H9 (cell line): ENCODE measurements around the gene LCP1. TPM values are rescaled to one million over a fixed set of nuclear protein-coding genes. Genes with fewer than 3 reads are reported as not detected.

Experiments
- DNase-seq: peaks from one replicate; pipeline ENCODE4 v3.0.0-alpha.2; 2017
- H2AFZ ChIP-seq: one replicate; pipeline ENCODE4 v1.6.1; 2013; ENCODE audit warnings: mild to moderate bottlenecking, low read length, control low read depth, moderate library complexity
- H2AK5ac ChIP-seq: 2 replicates; pipeline ENCODE4 v1.6.1; 2013; ENCODE audit warnings: low read length, control low read depth, mixed read lengths; ENCODE audit not compliant: insufficient read length
- H2BK120ac ChIP-seq: one replicate; pipeline ENCODE4 v1.6.1; 2013; ENCODE audit warnings: low read depth, mild to moderate bottlenecking, low read length, control low read depth, inconsistent platforms; ENCODE audit not compliant: poor library complexity, severe bottlenecking
- H2BK12ac ChIP-seq: 2 replicates; pipeline ENCODE4 v1.6.1; 2013; ENCODE audit warnings: low read length, control low read depth, mixed read lengths, low read depth; ENCODE audit not compliant: insufficient read length
- H2BK15ac ChIP-seq: 2 replicates; pipeline ENCODE4 v1.6.1; 2013; ENCODE audit warnings: low read depth, low read length, control low read depth
- H2BK20ac ChIP-seq: one replicate; pipeline ENCODE4 v1.6.1; 2013; ENCODE audit warnings: low read depth, mild to moderate bottlenecking, low read length, control low read depth, inconsistent platforms; ENCODE audit not compliant: poor library complexity, severe bottlenecking
- H2BK5ac ChIP-seq: 2 replicates; pipeline ENCODE4 v1.6.1; 2013; ENCODE audit warnings: low read length, control low read depth, mixed read lengths; ENCODE audit not compliant: insufficient read length
- H3K14ac ChIP-seq: 2 replicates; pipeline ENCODE4 v1.6.1; 2013; ENCODE audit warnings: low read length, control low read depth; ENCODE audit not compliant: insufficient read depth
- H3K18ac ChIP-seq: 2 replicates; pipeline ENCODE4 v1.6.1; 2013; ENCODE audit warnings: low read depth, mild to moderate bottlenecking, mixed read lengths, low read length, control low read depth; ENCODE audit not compliant: insufficient read length
- H3K23ac ChIP-seq: 2 replicates; pipeline ENCODE4 v1.6.1; 2013; ENCODE audit warnings: low read length, control low read depth, mixed read lengths, low read depth; ENCODE audit not compliant: insufficient read length
- H3K23me2 ChIP-seq: 2 replicates; pipeline ENCODE4 v1.6.1; 2013; ENCODE audit warnings: low read depth, mild to moderate bottlenecking, mixed read lengths, low read length, control low read depth; ENCODE audit not compliant: insufficient read length, poor library complexity, severe bottlenecking
- H3K27ac ChIP-seq: 2 replicates; pipeline ENCODE4 v1.5.1; 2013; ENCODE audit warnings: low read length, control low read depth, mixed read lengths, low read depth; ENCODE audit not compliant: insufficient read length
- H3K27me3 ChIP-seq: 2 replicates; pipeline ENCODE4 v1.6.1; 2013; ENCODE audit warnings: low read length, control low read depth, inconsistent platforms; ENCODE audit not compliant: insufficient read depth
- H3K4ac ChIP-seq: 2 replicates; pipeline ENCODE4 v1.6.1; 2013; ENCODE audit warnings: low read depth, mild to moderate bottlenecking, control low read depth, inconsistent platforms, low read length, moderate library complexity
- H3K4me1 ChIP-seq: 2 replicates; pipeline ENCODE4 v1.6.1; 2013; ENCODE audit warnings: low read length, control low read depth, inconsistent platforms; ENCODE audit not compliant: insufficient read depth
- H3K4me2 ChIP-seq: 2 replicates; pipeline ENCODE4 v1.6.1; 2013; ENCODE audit warnings: low read length, control low read depth, mixed read lengths; ENCODE audit not compliant: insufficient read length, insufficient read depth
- H3K56ac ChIP-seq: 2 replicates; pipeline ENCODE4 v1.6.1; 2013; ENCODE audit warnings: low read depth, mild to moderate bottlenecking, mixed read lengths, low read length, control low read depth; ENCODE audit not compliant: insufficient read length
- H3K79me1 ChIP-seq: 2 replicates; pipeline ENCODE4 v1.6.1; 2013; ENCODE audit warnings: low read depth, mild to moderate bottlenecking, moderate library complexity, low read length, control low read depth, inconsistent platforms; ENCODE audit not compliant: insufficient read depth, poor library complexity, severe bottlenecking
- H3K79me2 ChIP-seq: 2 replicates; pipeline ENCODE4 v1.6.1; 2013; ENCODE audit warnings: low read length, control low read depth, inconsistent platforms; ENCODE audit not compliant: insufficient read depth
- H3K9ac ChIP-seq: 2 replicates; pipeline ENCODE4 v1.6.1; 2013; ENCODE audit warnings: low read length, control low read depth, mixed read lengths; ENCODE audit not compliant: insufficient read length; ENCODE audit errors: extremely low read depth
- H3K9me3 ChIP-seq: one replicate; pipeline ENCODE4 v1.6.1; 2013; ENCODE audit warnings: low read depth, low read length, inconsistent platforms; ENCODE audit not compliant: control insufficient read depth
- H3T11ph ChIP-seq: one replicate; pipeline ENCODE4 v1.6.1; 2013; ENCODE audit warnings: mild to moderate bottlenecking, low read length, control low read depth, inconsistent platforms
- H4K20me1 ChIP-seq: one replicate; pipeline ENCODE4 v1.6.1; 2013; ENCODE audit not compliant: control insufficient read depth, insufficient read length, insufficient read depth
- H4K5ac ChIP-seq: 2 replicates; pipeline ENCODE4 v1.6.1; 2013; ENCODE audit warnings: low read depth, mild to moderate bottlenecking, mixed read lengths, low read length, control low read depth; ENCODE audit not compliant: insufficient read length
- H4K8ac ChIP-seq: replicated peaks from 2 replicates; pipeline ENCODE4 v1.6.1; 2013; ENCODE audit warnings: low read length, control low read depth, mixed read lengths, low read depth; ENCODE audit not compliant: insufficient read length
- H4K91ac ChIP-seq: 2 replicates; pipeline ENCODE4 v1.6.1; 2013; ENCODE audit warnings: low read depth, mild to moderate bottlenecking, moderate library complexity, mixed read lengths, low read length, control low read depth; ENCODE audit not compliant: insufficient read length
- H3K27ac Mint-ChIP-seq, 3 experiments: 2 replicates in 2 of 3; 3 replicates in 1 of 3; pipeline ENCODE4 v1.8.0; 2020 to 2021; ENCODE audit warnings: mixed read lengths in 3 of 3, mild to moderate bottlenecking in 1 of 3, moderate library complexity in 1 of 3
- H3K27me3 Mint-ChIP-seq: 2 replicates; pipeline ENCODE4 v1.8.0; 2021; ENCODE audit warnings: low read depth, mild to moderate bottlenecking, moderate library complexity, mixed read lengths
- H3K36me3 Mint-ChIP-seq, 3 experiments: 2 replicates in 2 of 3; 3 replicates in 1 of 3; pipeline ENCODE4 v1.8.0; 2020 to 2021; ENCODE audit warnings: low read depth in 3 of 3, mixed read lengths in 3 of 3; ENCODE audit not compliant: insufficient read depth in 1 of 3
- H3K4me1 Mint-ChIP-seq, 2 experiments: 2 replicates each; pipeline ENCODE4 v1.8.0; 2020; ENCODE audit warnings: mixed read lengths in 2 of 2
- H3K4me3 Mint-ChIP-seq, 2 experiments: 2 replicates in 1 of 2; 3 replicates in 1 of 2; pipeline ENCODE4 v1.8.0; 2020 to 2021; ENCODE audit warnings: mild to moderate bottlenecking in 2 of 2, mixed read lengths in 2 of 2, moderate library complexity in 1 of 2
- H3K9me3 Mint-ChIP-seq, 2 experiments: 2 replicates in 1 of 2; 3 replicates in 1 of 2; pipeline ENCODE4 v1.8.0; 2020; ENCODE audit warnings: mild to moderate bottlenecking in 2 of 2, mixed read lengths in 2 of 2, moderate library complexity in 1 of 2
- CTCF ChIP-seq: fragments of 200-600 bp; sonication (generic); conservative IDR thresholded peaks from 3 replicates; pipeline ENCODE4 v1.8.0; 2021; ENCODE audit warnings: antibody characterized with exemption, mild to moderate bottlenecking
- WGBS: extraction: QIAGEN DNeasy Blood & Tissue Kit; methylation state at CpG from one replicate; pipeline ENCODE4 v1.1.7; 2013; ENCODE audit warnings: missing lambda C conversion rate, low lambda C conversion rate, mixed read lengths; ENCODE audit not compliant: insufficient read length; ENCODE audit errors: extremely low coverage; 5-methylcytosine and 5-hydroxymethylcytosine counted together
- total RNA-seq: library from RNA; stranded (reverse); gene quantifications from 2 replicates; pipeline ENCODE4 v1.2.1, GENCODE V29; 2021

Gene LCP1
- total RNA-seq, 1 experiment from 2014 or later, result 0.81 TPM

- Mint-ChIP-seq H3K9me3 (no peaks in the 10 kb centered on the region), H3K27me3 (peaks cover 30% of the 10 kb centered on the region), H3K36me3 (no peaks in the 10 kb centered on the region), H3K4me1 (peaks cover 12 to 16% of the 10 kb centered on the region in 2 experiments), H3K27ac (no peak overlapping the region), H3K4me3 (no peak overlapping the region)
- no peak overlapping the region for H3K9ac ChIP-seq
- no peak overlapping the region for H2BK20ac ChIP-seq
- H2BK12ac ChIP-seq, result no peak overlapping the region
- H3K9me3 ChIP-seq, result no peaks in the 10 kb centered on the region
- H3K79me2 ChIP-seq, result no peaks in the 10 kb centered on the region
- no peak overlapping the region for H3K4me2 ChIP-seq
- H3K23me2 ChIP-seq, result no peaks in the 10 kb centered on the region
- no peak overlapping the region for H3T11ph ChIP-seq
- no peaks in the 10 kb centered on the region for H3K79me1 ChIP-seq
- no peak overlapping the region for H4K5ac ChIP-seq
- no peak overlapping the region for H3K56ac ChIP-seq
- no peak overlapping the region for H3K18ac ChIP-seq
- no peaks in the 10 kb centered on the region for H4K20me1 ChIP-seq
- H3K27me3 ChIP-seq, result no peaks in the 10 kb centered on the region
- H3K14ac ChIP-seq, result no peak overlapping the region
- no peak overlapping the region for H3K27ac ChIP-seq
- no peak overlapping the region for H3K4ac ChIP-seq
- no peak overlapping the region for H2BK5ac ChIP-seq
- H4K8ac ChIP-seq, result no peak overlapping the region
- TF ChIP-seq CTCF, result no peak
- no peak overlapping the region for H2AFZ ChIP-seq
- DNase-seq, result no peak
- no peak overlapping the region for H4K91ac ChIP-seq
- no peak overlapping the region for H3K23ac ChIP-seq
- H2AK5ac ChIP-seq, result no peak overlapping the region
- H2BK120ac ChIP-seq, result no peak overlapping the region
- H3K4me1 ChIP-seq, result no peaks in the 10 kb centered on the region
- no CpG with 5 or more reads among the region's 2 CpGs for WGBS
- no peak overlapping the region for H2BK15ac ChIP-seq
Observed at GRCh38 chr13:46169758-46170157, 12.2 kb downstream of the LCP1 start.
